ENCODE measurements around the gene CGNL1.

The CGNL1 gene

DNA sequence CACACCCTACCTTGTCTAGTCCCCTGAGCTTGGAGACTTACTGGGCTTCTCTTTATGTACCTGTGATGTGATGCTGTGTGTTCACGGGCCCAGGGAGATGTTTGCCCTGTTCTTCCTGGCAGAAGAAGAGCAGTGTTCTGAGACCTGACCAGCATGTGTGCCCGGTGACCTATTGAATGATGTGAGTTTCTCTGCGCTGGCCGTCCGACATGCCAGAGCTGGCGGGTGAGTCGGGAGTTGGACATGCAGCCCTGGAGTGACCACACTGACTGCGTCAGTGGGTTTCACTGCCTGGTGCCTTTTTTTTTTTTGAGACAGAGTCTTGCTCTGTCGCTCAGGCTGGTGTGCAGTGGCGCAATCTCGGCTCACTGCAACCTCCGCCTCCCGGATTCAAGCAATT is 42.3 kb downstream of the CGNL1 start:
- no peaks in the 10 kb centered on the region for H3K9me3 Mint-ChIP-seq
- H3K27ac Mint-ChIP-seq: no peak overlapping the region
- H3K4me1 Mint-ChIP-seq (ENCODE audit: low read depth): no peaks in the 10 kb centered on the region
- peaks cover 5% of the 10 kb centered on the region for H3K27me3 Mint-ChIP-seq (ENCODE audit: low read depth)
- H3K4me3 Mint-ChIP-seq: no peak overlapping the region
- no peaks in the 10 kb centered on the region for H3K36me3 Mint-ChIP-seq (ENCODE audit: low read depth)

GRCh38 chr15:57419335-57419734 is 43.0 kb downstream of the CGNL1 start:
- Mint-ChIP-seq H3K27ac (no peak overlapping the region), H3K36me3 (ENCODE audit: low read depth) (no peaks in the 10 kb centered on the region), H3K9me3 (no peaks in the 10 kb centered on the region), H3K27me3 (ENCODE audit: low read depth) (peaks cover 8% of the 10 kb centered on the region), H3K4me3 (no peak overlapping the region), H3K4me1 (ENCODE audit: low read depth) (no peaks in the 10 kb centered on the region)

DNA sequence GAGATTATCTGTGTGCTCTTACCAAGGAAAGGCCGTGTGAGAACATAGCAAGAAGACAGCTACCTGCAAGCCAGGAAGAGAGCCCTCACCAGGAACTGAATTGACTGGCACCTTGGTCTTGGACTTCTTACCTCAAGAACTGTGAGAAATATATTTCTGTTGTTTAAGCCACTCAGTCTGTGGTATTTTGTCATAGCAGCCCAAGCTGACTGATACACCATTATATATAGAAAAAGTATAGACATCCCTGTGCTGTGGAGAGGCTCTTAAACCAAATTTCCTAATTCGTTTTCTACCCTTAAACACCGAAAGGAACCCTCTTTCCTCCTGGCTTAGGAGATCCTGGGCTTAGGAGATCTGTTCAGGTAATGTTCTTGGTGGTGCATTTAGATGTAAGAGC is 44.8 kb downstream of the CGNL1 start:
- Mint-ChIP-seq H3K4me3 (no peak overlapping the region), H3K9me3 (no peaks in the 10 kb centered on the region), H3K4me1 (ENCODE audit: low read depth) (no peaks in the 10 kb centered on the region), H3K27me3 (ENCODE audit: low read depth) (peaks cover 8% of the 10 kb centered on the region), H3K27ac (no peak overlapping the region), H3K36me3 (ENCODE audit: low read depth) (no peaks in the 10 kb centered on the region)

DNA sequence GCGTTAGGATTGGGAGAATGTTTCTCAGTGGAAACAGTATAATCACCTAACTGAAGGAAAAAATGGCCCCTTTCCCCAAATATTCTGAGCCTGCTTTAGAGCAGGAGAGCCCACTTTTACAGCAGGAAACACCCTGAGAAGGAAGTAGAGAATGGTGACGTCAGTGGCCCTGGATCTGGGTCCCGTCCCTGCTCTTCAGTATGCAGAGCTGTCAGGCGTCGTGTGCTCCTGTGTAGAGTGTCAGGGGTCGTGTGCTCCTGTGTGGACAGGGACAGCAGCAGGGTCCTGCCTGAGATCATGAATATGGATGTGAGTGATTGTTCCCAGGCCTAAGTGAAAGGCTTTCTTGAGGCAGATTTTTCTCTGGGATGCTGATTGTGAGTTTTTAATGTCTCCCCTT is 45.2 kb downstream of the CGNL1 start:
- Mint-ChIP-seq H3K9me3 (no peaks in the 10 kb centered on the region), H3K4me1 (ENCODE audit: low read depth) (no peaks in the 10 kb centered on the region), H3K4me3 (no peak overlapping the region), H3K27me3 (ENCODE audit: low read depth) (peaks cover 8% of the 10 kb centered on the region), H3K27ac (no peak overlapping the region), H3K36me3 (ENCODE audit: low read depth) (no peaks in the 10 kb centered on the region)

- H3K4me1 Mint-ChIP-seq (ENCODE audit: low read depth): no peaks in the 10 kb centered on the region
- H3K27me3 Mint-ChIP-seq (ENCODE audit: low read depth): peaks cover 8% of the 10 kb centered on the region
- no peaks in the 10 kb centered on the region for H3K9me3 Mint-ChIP-seq
- H3K4me3 Mint-ChIP-seq: no peak overlapping the region
- no peak overlapping the region for H3K27ac Mint-ChIP-seq
- no peaks in the 10 kb centered on the region for H3K36me3 Mint-ChIP-seq (ENCODE audit: low read depth)
Measured at GRCh38 chr15:57422113-57422754, 45.9 kb downstream of the CGNL1 start.

GRCh38 chr15:57423599-57424140 is 47.4 kb downstream of the CGNL1 start:
- H3K27me3 Mint-ChIP-seq (ENCODE audit: low read depth): peaks cover 8% of the 10 kb centered on the region
- no peak overlapping the region for H3K4me3 Mint-ChIP-seq
- no peaks in the 10 kb centered on the region for H3K36me3 Mint-ChIP-seq (ENCODE audit: low read depth)
- no peak overlapping the region for H3K27ac Mint-ChIP-seq
- no peaks in the 10 kb centered on the region for H3K9me3 Mint-ChIP-seq
- no peaks in the 10 kb centered on the region for H3K4me1 Mint-ChIP-seq (ENCODE audit: low read depth)

DNA sequence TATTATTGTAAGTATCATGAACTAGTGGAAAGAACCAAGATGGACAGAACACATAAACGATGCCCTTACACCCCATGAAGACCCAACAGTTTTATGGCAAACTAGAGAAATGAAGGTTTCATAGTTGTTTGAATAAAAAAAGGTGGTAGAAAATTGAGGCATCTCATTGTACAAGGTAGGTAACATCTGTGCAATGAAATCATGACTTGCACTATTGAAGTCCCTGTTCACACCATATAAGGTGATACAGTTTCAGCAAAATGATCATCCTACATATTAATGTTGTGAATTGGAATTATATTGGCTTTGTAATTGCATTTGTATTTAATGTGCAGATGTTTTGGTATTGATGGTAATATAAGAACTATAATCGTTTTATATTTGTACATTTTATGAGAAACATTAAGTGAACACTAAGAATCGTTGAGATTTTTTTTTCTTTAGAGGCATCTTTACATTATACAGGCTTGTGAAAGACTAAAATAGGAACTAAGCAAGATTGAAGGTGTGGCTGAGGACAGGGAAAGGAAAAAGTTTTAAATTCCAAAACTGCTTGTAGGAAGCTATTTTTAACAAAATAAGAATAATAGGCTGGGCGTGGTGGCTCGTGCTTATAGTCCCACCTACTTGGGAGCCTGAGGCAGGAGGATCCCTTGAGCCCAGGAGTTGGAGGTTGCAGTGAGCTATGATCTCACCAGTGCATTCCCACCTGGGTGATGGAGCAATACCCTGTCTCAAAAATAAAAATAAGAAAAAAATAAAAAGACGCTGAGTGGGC is 48.5 kb downstream of the CGNL1 start:
- no peaks in the 10 kb centered on the region for H3K9me3 Mint-ChIP-seq
- no peaks in the 10 kb centered on the region for H3K4me1 Mint-ChIP-seq (ENCODE audit: low read depth)
- peaks cover 8% of the 10 kb centered on the region for H3K27me3 Mint-ChIP-seq (ENCODE audit: low read depth)
- H3K4me3 Mint-ChIP-seq: no peak overlapping the region
- no peak overlapping the region for H3K27ac Mint-ChIP-seq
- no peaks in the 10 kb centered on the region for H3K36me3 Mint-ChIP-seq (ENCODE audit: low read depth)

DNA sequence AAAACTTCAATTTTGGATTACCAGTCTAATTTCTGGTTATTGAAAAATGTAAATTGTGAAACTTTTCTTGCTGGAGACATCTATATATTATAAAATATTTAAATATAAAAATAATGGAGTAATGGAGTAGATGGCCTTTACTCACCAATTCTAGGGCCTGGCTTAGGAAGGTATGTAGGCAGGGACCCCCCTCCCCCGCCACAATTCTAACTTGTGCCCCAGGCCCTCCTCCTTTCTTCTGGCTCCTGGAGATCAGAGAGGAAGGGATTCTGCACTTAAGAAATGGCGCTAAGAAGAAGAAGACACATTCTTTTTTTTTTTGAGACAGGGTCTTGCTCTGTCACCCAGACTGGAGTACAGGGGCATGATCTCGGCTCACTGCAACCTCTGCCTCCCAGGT is 49.5 kb downstream of the CGNL1 start:
- H3K27ac Mint-ChIP-seq: no peak overlapping the region
- H3K9me3 Mint-ChIP-seq: no peaks in the 10 kb centered on the region
- no peak overlapping the region for H3K4me3 Mint-ChIP-seq
- H3K27me3 Mint-ChIP-seq (ENCODE audit: low read depth): peaks cover 3% of the 10 kb centered on the region
- no peaks in the 10 kb centered on the region for H3K36me3 Mint-ChIP-seq (ENCODE audit: low read depth)
- no peaks in the 10 kb centered on the region for H3K4me1 Mint-ChIP-seq (ENCODE audit: low read depth)

DNA sequence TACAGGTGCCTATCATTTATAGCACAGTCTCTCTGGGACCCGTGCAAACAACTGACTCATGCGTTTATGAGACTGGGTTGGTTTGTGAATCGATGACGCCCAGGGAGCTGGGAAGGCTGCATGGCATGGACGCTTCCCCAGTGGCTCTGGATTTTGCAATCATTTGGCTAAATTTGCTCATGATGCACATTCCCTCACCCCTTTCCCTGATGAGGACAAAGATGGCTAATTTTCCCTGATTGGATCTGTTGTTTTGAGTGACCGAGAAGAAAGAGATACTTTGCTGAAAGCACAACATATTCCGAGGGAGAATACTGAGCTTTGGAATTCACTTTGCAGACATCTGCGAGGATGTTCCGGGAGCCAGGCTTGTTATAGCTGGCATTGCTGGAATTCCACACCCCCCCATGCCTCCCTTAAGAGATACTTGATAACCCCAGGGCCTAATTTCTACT is 51.1 kb downstream of the CGNL1 start:
- no peak overlapping the region for H3K4me3 Mint-ChIP-seq
- no peaks in the 10 kb centered on the region for H3K4me1 Mint-ChIP-seq (ENCODE audit: low read depth)
- no peaks in the 10 kb centered on the region for H3K36me3 Mint-ChIP-seq (ENCODE audit: low read depth)
- no peak overlapping the region for H3K27ac Mint-ChIP-seq
- H3K27me3 Mint-ChIP-seq (ENCODE audit: low read depth): peaks cover 3% of the 10 kb centered on the region
- no peaks in the 10 kb centered on the region for H3K9me3 Mint-ChIP-seq

DNA sequence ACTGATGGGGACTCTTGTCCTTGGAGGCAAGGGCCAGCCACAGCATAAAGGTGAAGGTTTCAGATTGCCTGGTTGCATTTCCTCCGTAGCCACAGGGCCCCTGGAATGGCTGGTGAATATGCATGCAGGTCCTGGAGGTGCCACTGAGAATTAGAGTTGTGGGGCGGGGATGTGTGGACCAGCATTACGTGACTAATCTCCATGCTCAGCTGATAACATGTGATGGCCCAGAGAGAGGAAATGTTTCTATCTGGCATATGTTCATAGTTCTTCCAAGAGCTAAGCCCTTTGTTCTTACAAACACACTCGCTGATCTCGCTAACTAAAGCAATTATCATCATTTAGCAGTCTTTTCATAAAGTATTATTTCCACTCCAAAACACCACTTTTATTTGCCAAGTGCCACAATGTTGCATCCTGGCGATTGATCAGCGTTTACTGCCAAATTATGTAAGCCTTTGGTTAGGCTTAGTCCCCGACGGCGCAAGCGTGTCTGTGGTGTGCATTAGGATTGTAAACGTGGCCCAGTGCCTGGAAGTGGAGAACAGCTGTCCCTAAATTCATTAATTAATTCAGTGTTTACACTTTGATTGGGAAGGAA is 55.9 kb downstream of the CGNL1 start:
- H3K4me1 Mint-ChIP-seq (ENCODE audit: low read depth): no peaks in the 10 kb centered on the region
- H3K27ac Mint-ChIP-seq: no peak overlapping the region
- peaks cover 29% of the 10 kb centered on the region for H3K27me3 Mint-ChIP-seq (ENCODE audit: low read depth)
- no peak overlapping the region for H3K4me3 Mint-ChIP-seq
- H3K9me3 Mint-ChIP-seq: no peaks in the 10 kb centered on the region
- no peaks in the 10 kb centered on the region for H3K36me3 Mint-ChIP-seq (ENCODE audit: low read depth)

DNA sequence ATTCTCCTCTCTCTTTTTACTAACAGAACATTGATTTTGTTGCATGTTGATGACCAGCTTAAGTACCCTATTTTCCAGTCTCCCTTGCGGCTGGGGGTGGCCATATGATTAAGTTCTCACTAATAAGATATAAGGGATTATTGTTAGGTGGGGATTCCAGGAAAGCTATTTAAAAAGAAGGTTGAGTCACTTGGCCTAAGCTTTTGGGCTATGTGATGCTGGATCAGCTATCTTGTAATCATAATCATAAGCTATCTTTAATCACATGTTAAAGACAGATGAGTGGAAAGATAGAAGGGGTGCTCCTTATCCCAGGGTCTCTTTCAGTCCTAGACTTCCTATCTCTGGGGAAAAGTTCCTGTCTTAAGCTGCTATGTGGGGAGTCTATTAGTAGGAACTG is 59.9 kb downstream of the CGNL1 start:
- no peaks in the 10 kb centered on the region for H3K4me1 Mint-ChIP-seq (ENCODE audit: low read depth)
- no peaks in the 10 kb centered on the region for H3K9me3 Mint-ChIP-seq
- peaks cover 29% of the 10 kb centered on the region for H3K27me3 Mint-ChIP-seq (ENCODE audit: low read depth)
- no peaks in the 10 kb centered on the region for H3K36me3 Mint-ChIP-seq (ENCODE audit: low read depth)
- no peak overlapping the region for H3K27ac Mint-ChIP-seq
- H3K4me3 Mint-ChIP-seq: no peak overlapping the region

DNA sequence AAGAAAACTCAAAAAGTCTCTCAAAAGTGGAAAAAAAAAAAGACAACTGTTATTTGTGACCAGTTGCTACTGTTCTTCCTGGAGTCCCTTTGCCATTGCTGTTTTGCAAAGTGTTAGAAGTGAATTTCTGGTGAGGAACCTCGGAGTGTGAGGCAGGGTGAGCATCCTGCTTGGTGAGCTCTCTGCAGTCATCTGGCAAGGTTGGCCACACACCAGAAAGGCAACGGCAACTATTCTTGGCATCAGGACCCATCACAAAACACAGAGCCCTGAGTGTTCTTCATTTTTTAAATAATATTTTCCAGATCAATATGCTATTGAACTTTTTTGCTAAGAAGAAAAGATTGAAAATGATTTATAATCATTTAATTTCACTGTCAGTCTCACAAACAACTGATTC is 60.7 kb downstream of the CGNL1 start:
- Mint-ChIP-seq H3K9me3 (no peaks in the 10 kb centered on the region), H3K4me3 (no peak overlapping the region), H3K4me1 (ENCODE audit: low read depth) (no peaks in the 10 kb centered on the region), H3K27ac (no peak overlapping the region), H3K27me3 (ENCODE audit: low read depth) (peaks cover 29% of the 10 kb centered on the region), H3K36me3 (ENCODE audit: low read depth) (no peaks in the 10 kb centered on the region)

DNA sequence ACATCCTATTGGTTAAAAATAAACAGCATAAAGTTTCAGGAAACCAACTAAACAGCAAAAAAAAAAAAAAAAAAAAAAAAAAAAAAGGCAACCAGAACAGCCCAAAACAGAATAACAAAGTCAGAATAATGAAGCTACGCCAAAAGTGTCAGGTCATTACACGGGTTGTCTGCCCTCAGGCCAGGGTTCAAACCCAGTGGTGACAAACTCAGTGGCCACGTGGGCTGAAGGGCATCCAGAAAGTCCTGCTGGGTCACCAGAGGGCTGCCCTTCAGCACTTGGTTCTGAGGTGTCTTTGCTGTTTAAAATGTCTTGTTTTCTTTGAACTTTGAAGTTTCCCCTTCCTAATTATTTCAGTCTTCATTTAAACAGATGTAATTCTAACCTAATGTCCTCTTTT is 61.3 kb downstream of the CGNL1 start:
- Mint-ChIP-seq H3K4me3 (no peak overlapping the region), H3K4me1 (ENCODE audit: low read depth) (no peaks in the 10 kb centered on the region), H3K9me3 (no peaks in the 10 kb centered on the region), H3K27me3 (ENCODE audit: low read depth) (peaks cover 29% of the 10 kb centered on the region), H3K36me3 (ENCODE audit: low read depth) (no peaks in the 10 kb centered on the region), H3K27ac (no peak overlapping the region)

DNA sequence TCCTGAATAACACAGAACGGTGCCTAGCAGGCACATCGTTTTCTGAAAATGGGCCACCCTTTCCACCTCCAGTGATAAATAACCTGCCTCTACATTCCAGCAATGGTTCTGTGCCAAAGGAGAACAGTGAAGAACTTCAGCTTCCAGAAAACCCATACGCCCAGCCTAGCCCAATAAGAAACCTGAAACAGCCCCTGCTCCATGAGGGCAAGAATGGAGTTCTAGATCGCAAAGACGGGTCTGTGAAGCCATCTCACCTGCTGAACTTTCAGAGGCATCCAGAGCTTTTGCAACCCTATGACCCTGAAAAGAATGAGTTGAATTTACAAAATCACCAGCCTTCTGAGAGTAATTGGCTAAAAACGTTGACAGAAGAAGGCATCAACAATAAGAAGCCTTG is 61.9 kb downstream of the CGNL1 start:
- H3K4me1 Mint-ChIP-seq (ENCODE audit: low read depth): no peaks in the 10 kb centered on the region
- no peak overlapping the region for H3K27ac Mint-ChIP-seq
- no peak overlapping the region for H3K4me3 Mint-ChIP-seq
- no peaks in the 10 kb centered on the region for H3K36me3 Mint-ChIP-seq (ENCODE audit: low read depth)
- H3K9me3 Mint-ChIP-seq: no peaks in the 10 kb centered on the region
- H3K27me3 Mint-ChIP-seq (ENCODE audit: low read depth): peaks cover 29% of the 10 kb centered on the region
